ENCODE data around the gene STK35. TPM values are rescaled to one million over a fixed set of nuclear protein-coding genes. Genes with fewer than 3 reads are reported as not detected.

STK35 gene
- total RNA-seq, 3 donors from 2014 or later (not counting 1 experiment from before 2014, with no cell fraction given) = 18.7 to 24.5 (median 21.9) TPM

DNA sequence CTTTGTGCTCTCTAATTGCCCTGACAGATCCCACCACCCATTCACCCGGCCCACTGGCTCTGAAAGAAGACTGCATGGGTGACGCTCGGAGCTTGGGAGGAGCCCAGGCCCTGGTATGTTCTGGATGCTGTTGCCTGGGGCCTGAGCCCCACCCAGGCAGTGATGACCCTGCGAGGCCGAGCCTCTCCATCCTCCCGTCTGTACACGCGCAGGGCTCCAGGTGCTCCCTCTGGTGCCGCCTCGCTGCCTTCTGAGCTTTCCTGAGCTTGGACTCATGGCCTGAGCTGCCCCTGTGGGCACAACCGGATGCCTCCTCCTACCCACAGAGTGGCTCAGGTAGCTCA lies 61.2 kb downstream of the STK35 start:
- H3K4me1 Mint-ChIP-seq = no peaks in the 10 kb centered on the region
- H3K27me3 Mint-ChIP-seq (ENCODE audit: low read depth in 2 of 2) = no peaks in the 10 kb centered on the region
- intact Hi-C loops (cut with micrococcal nuclease) = no loop called here
- H3K9me3 Mint-ChIP-seq = no peaks in the 10 kb centered on the region
- no peaks in the 10 kb centered on the region for H3K36me3 Mint-ChIP-seq
- no peak overlapping the region for H3K4me3 Mint-ChIP-seq
- H3K4me3 ChIP-seq (ENCODE audit: low read length) = no peak overlapping the region
- H3K27ac Mint-ChIP-seq = no peak overlapping the region
- no peaks in the 10 kb centered on the region for H3K36me3 ChIP-seq (ENCODE audit: control insufficient read depth, insufficient read depth, low read length)
- TF ChIP-seq, protein P1, sequence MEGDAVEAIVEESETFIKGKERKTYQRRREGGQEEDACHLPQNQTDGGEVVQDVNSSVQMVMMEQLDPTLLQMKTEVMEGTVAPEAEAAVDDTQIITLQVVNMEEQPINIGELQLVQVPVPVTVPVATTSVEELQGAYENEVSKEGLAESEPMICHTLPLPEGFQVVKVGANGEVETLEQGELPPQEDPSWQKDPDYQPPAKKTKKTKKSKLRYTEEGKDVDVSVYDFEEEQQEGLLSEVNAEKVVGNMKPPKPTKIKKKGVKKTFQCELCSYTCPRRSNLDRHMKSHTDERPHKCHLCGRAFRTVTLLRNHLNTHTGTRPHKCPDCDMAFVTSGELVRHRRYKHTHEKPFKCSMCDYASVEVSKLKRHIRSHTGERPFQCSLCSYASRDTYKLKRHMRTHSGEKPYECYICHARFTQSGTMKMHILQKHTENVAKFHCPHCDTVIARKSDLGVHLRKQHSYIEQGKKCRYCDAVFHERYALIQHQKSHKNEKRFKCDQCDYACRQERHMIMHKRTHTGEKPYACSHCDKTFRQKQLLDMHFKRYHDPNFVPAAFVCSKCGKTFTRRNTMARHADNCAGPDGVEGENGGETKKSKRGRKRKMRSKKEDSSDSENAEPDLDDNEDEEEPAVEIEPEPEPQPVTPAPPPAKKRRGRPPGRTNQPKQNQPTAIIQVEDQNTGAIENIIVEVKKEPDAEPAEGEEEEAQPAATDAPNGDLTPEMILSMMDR (IDR thresholded peaks at IDR 0.05) = no peak
- H3K4me1 ChIP-seq (ENCODE audit: control insufficient read depth, insufficient read depth, low read length) = no peaks in the 10 kb centered on the region
- WGBS (ENCODE audit: insufficient coverage) = 90% methylated on average over 11 of the region's 11 CpGs
- H3K9me3 ChIP-seq (ENCODE audit: control insufficient read depth, insufficient read depth, low read length) = no peaks in the 10 kb centered on the region
- DNase-seq (no peak), ATAC-seq (no peak)
- no peak overlapping the region for H3K27ac ChIP-seq (ENCODE audit: low read length)
- H3K27me3 ChIP-seq (ENCODE audit: control insufficient read depth, insufficient read depth, low read length) = no peaks in the 10 kb centered on the region

DNA sequence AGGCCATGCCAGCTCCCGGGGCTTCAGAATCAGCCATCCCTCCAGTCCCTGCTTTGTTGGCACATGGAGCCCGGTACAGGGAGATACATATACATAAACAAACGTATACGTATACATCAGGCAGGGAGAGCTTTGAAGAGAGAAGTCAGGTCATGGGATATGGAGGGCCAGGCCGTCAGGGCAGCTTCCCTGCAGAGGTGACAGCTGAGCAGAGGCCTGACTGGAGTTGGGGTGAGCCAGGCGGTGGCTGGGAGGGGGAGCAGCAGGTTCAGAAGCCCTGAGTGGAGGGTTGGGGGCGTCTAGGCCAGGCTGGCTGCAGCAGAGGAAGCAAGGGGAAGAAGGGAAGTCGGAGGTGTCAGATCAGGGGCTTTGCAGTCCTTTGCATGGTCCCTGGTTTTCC lies 61.7 kb downstream of the STK35 start:
- Mint-ChIP-seq H3K27me3 (ENCODE audit: low read depth in 2 of 2) (no peaks in the 10 kb centered on the region), H3K27ac (no peak overlapping the region), H3K4me3 (no peak overlapping the region), H3K4me1 (no peaks in the 10 kb centered on the region), H3K9me3 (no peaks in the 10 kb centered on the region), H3K36me3 (no peaks in the 10 kb centered on the region)
- WGBS (ENCODE audit: insufficient coverage) = 75% methylated on average over 8 of the region's 8 CpGs
- TF ChIP-seq, protein P1 (IDR thresholded peaks at IDR 0.05) = no peak
- Histone ChIP-seq H3K36me3 (ENCODE audit: control insufficient read depth, insufficient read depth, low read length) (no peaks in the 10 kb centered on the region), H3K4me1 (ENCODE audit: control insufficient read depth, insufficient read depth, low read length) (no peaks in the 10 kb centered on the region), H3K27me3 (ENCODE audit: control insufficient read depth, insufficient read depth, low read length) (no peaks in the 10 kb centered on the region), H3K9me3 (ENCODE audit: control insufficient read depth, insufficient read depth, low read length) (no peaks in the 10 kb centered on the region), H3K27ac (ENCODE audit: low read length) (no peak overlapping the region), H3K4me3 (ENCODE audit: low read length) (no peak overlapping the region)
- DNase-seq (no peak), ATAC-seq (no peak)
- intact Hi-C loops (cut with micrococcal nuclease) = no loop called here

- TF ChIP-seq, protein P1 (IDR thresholded peaks at IDR 0.05) = no peak
- Histone ChIP-seq H3K9me3 (ENCODE audit: control insufficient read depth, insufficient read depth, low read length) (no peaks in the 10 kb centered on the region), H3K4me1 (ENCODE audit: control insufficient read depth, insufficient read depth, low read length) (no peaks in the 10 kb centered on the region), H3K27ac (ENCODE audit: low read length) (no peak overlapping the region), H3K4me3 (ENCODE audit: low read length) (no peak overlapping the region), H3K36me3 (ENCODE audit: control insufficient read depth, insufficient read depth, low read length) (no peaks in the 10 kb centered on the region), H3K27me3 (ENCODE audit: control insufficient read depth, insufficient read depth, low read length) (no peaks in the 10 kb centered on the region)
- intact Hi-C loops (cut with micrococcal nuclease) = no loop called here
- Mint-ChIP-seq H3K4me1 (no peaks in the 10 kb centered on the region), H3K9me3 (no peaks in the 10 kb centered on the region), H3K27ac (no peak overlapping the region), H3K4me3 (no peak overlapping the region), H3K36me3 (no peaks in the 10 kb centered on the region), H3K27me3 (ENCODE audit: low read depth in 2 of 2) (no peaks in the 10 kb centered on the region)
- no peak for ATAC-seq
- DNase-seq = no peak
- WGBS (ENCODE audit: insufficient coverage) = 95% methylated on average over 2 of the region's 4 CpGs
Measured at GRCh38 chr20:2163757-2164156, 62.1 kb downstream of the STK35 start.

DNA sequence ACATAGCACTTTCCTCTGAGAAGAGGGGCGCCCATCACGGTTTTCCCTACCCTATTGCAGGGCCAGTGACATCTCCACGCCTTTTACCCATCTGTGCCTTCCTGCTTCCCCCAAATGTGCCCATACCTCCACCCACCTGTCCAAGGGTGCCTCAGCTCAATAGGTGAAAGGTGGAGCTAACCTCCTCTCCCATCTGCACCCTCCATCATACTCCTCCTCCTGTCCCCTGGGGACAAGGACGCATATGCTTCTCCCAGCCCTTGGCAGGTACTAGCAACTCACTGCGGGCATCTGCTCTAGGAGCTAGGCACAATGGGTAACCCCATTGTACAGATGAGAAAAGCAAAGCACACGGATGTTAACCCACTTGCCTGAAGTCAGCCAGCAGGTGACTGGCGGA lies 62.8 kb downstream of the STK35 start:
- intact Hi-C loops (cut with micrococcal nuclease) = no loop called here

More for the DNA sequence above, 62.8 kb downstream of the STK35 start:
- Mint-ChIP-seq H3K27ac (no peak overlapping the region), H3K36me3 (no peaks in the 10 kb centered on the region), H3K4me3 (no peak overlapping the region), H3K4me1 (no peaks in the 10 kb centered on the region), H3K9me3 (no peaks in the 10 kb centered on the region), H3K27me3 (ENCODE audit: low read depth in 2 of 2) (no peaks in the 10 kb centered on the region)
- no peaks in the 10 kb centered on the region for H3K36me3 ChIP-seq (ENCODE audit: control insufficient read depth, insufficient read depth, low read length)
- no peaks in the 10 kb centered on the region for H3K9me3 ChIP-seq (ENCODE audit: control insufficient read depth, insufficient read depth, low read length)
- no peak overlapping the region for H3K27ac ChIP-seq (ENCODE audit: low read length)
- DNase-seq (no peak), ATAC-seq (no peak)
- no peak overlapping the region for H3K4me3 ChIP-seq (ENCODE audit: low read length)
- 87% methylated on average over 7 of the region's 7 CpGs for WGBS (ENCODE audit: insufficient coverage)
- no peaks in the 10 kb centered on the region for H3K4me1 ChIP-seq (ENCODE audit: control insufficient read depth, insufficient read depth, low read length)
- TF ChIP-seq, protein P1 (IDR thresholded peaks at IDR 0.05) = no peak
- H3K27me3 ChIP-seq (ENCODE audit: control insufficient read depth, insufficient read depth, low read length) = no peaks in the 10 kb centered on the region
